NCI-H460 (cell line): ENCODE data around the gene TTC24. TPM values are rescaled to one million over a fixed set of nuclear protein-coding genes. Genes with fewer than 3 reads are reported as not detected.
"Not testable (repeated sequence)": the region's sequence is repeated elsewhere in the genome, so short reads cannot be mapped to it uniquely, and the experiment has no call there.

Experiments
- DNase-seq: peaks from one replicate; pipeline ENCODE4 v3.0.0-alpha.2; 2016; ENCODE audit warnings: low read depth; ENCODE audit errors: extremely low read depth
- polyA plus RNA-seq: library from polyadenylated mRNA; depleted of rRNA; stranded (reverse); fragments of >200 nt; gene quantifications from 2 replicates; pipeline ENCODE4 v1.2.3, GENCODE V29; 2014; cell fraction: nucleus; rRNA removed
- total RNA-seq: library from RNA; depleted of rRNA; stranded (reverse); fragments of >200 nt; shearing (Covaris generic); gene quantifications from 2 replicates; pipeline ENCODE4 v1.2.3, GENCODE V29; 2014; rRNA removed

The TTC24 gene
- not detected in 2 replicates for total RNA-seq
- polyA plus RNA-seq: not detected in 2 replicates

GRCh38 chr1:156579472-156579871 is at the start of gene TTC24:
Gene TTC24 (plus strand): TSS chr1:156579723. CDS start chr1:156581365, 1,642 bp downstream.
- no peak for DNase-seq

- DNase-seq: no peak
These were observed 49.5 kb upstream of the TTC24 start for GRCh38 chr1:156530006-156530405.

- no peak for DNase-seq
These were observed 47.1 kb upstream of the TTC24 start for GRCh38 chr1:156532374-156532773.

DNA sequence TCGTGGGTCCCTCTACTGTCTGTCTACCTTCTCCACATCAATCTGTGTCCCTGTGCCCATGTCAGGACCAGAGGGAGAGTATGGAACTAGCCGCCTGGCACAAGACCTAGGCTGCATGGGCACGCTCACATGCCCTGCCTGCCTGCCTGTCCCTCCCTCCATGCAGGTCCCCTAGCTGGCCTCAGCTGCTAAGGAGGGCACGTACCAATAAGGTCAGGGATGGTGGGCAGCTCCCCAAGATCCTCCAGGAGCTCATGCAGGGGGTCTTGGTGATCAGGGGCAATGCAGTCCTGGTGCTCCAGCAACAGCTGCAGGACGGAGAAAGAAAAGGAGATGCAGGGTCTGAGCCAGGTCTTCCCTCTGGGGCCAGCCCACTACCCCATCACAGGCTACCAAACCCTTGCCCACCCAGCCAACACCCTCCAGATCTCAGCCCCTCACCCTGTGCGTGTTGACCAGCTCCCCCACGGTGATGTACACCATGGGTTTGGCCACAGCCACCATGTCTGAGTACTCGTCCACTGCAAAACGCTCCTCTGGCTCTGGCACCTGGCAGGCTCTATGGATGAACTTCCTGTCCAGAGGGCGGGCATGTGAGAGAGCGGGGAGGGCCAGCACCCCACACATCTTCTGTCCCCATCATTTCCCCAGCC is 45.8 kb upstream of the TTC24 start:
- no peak for DNase-seq

DNA sequence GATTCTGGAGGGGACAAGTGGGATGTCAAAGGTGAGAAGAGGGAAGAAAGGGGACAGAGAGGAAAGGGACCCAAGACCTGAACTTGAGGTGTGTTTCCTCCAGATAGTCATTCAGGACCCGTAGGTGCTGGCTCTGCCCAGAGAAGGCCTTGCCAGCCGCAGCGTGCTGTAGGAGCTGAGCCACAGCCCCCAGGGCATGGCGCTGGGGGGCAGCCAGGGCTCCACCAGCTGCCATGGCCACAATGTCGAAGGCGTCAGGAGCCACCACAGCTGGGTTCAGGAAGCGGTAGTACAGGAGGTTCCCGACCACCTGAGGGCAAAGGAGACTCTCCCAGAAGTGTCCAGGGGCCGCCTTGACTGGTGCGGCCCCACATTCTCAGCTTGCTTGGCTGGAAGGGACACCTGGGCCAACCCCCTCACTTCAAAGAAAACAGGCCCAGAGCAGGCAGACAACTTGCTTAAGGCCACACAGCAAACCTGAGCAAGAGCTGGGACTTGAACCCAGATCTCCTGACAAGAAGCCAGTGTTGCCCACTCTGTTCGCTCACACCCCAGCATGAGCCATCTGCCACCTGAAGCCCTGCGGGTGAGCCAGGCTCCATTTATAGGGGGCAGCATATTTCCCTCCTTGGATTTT is 45.0 kb upstream of the TTC24 start:
- DNase-seq: no peak

DNA sequence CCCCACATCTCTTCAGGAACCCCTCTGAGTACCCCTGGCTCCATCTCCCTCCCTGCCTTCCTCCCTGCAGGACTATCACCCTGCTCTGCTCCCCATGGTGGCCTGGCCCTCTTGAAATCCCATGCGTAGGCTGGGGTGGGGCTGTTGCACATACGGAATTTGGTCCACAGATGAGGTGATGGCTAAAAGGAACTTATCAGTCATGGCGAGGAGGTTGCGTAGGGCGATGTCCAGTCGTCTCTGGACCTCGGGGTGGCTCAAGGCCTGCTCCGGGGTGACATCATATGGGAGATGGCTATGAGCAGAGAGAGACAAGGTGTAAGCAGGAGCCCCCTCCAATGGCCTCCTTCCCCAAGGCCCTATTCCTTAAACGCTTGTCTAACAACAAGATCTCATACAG is 42.5 kb upstream of the TTC24 start:
- no peak for DNase-seq

GRCh38 chr1:156538711-156539440 is 40.6 kb upstream of the TTC24 start:
- no peak for DNase-seq

- no peak for DNase-seq
These were observed 39.6 kb upstream of the TTC24 start for GRCh38 chr1:156539818-156540355.

DNA sequence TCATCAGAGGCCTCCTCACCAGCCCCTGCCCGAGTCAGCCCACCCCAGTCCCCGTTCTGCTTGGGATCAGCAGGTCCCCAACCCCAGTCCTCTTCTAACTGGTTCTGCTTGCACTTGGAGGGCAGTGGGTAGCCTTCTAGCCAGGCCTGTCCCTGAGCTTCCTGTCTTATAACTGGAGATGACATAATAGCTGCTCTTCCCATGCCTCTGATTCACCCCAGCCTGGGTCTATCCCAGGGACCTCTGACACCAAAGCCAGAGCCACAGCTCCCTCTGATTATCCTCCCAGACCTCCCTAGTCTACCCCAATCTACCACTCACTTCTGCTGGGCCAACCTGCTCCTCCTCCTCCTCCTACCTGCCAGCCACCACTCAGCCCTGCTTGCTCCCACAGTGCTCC is 38.6 kb upstream of the TTC24 start:
- DNase-seq: no peak

DNA sequence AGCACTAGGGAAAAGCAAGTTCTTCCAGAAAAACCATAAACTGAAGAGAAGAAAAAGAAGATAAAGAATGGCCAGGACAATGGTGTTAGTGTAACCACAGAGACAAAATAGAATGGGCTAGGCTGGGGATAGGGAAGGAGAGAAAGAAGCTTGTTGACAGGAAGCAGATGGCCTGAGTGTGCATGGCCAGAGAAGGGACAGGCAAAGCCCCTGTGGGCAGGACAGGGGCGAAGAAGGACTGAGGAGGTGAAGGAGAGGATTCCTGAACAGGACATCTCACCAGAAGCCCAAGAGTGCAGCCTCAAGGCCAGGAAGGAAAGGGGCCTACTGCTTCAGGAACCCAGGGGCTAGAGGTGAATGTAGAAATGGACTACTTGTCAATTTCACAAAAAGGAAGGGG is 36.5 kb upstream of the TTC24 start:
- no peak for DNase-seq

DNA sequence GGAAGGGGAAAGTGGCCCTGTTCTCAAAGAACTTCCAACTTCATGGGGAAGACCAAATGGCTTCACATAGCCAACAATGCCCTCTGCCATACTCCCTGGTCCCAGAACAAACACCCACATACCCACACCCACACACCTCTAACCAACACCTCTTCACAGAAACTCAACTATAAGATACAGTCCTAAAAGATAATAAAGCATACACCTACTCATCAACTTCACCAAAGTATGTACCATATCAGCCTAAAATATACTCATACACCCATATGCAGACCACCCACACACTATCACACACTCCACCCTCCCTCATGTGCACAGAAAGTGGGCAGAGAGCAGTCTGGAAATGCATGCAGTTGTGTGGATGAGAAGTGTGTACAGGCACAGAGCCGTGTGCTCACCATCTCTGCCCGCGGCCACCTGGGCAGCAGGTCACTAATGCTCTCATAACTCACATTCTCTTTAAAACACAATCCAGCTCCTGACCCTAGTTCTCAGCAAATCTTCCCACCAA is 34.9 kb upstream of the TTC24 start:
- DNase-seq: no peak

DNA sequence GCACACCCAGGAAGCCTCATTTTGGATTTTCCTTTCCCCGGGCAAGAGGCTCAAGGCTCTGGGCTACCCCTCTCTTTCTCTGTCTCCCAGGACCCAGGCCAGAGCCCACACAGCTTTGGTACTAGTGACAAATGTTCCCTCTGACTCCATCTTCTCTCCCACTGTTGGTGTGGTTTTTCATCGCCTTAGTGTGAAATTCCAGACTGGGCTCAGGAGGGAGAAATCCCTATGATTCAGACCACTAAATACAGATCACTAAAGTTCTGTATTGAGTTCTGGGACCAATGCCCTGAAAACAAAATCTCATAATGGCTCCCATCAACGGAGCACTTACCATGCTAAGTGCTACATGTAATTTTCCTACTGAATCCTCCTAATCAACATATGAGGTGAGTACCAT is 33.3 kb upstream of the TTC24 start:
- peak; percentile 58 for DNase-seq

DNA sequence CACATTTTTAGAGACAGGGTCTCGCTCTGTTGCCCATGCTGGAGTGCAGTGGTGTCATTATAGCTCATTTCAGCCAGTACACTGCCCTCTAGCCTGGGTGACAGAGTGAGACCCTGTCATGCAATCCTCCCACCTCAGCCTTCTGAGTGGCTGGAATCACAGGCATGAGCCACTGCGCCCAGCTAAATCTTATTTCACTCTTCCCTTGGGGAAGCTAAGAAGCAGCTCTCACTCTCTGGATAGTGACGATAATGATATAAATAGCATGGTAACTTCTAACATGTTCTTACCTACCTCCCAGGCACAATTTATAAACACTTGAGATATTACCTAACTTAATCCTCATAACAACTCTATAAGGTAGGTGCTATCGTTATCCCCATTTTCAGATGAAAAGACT is 32.1 kb upstream of the TTC24 start:
- no peak for DNase-seq

- no peak for DNase-seq
These were observed 31.5 kb upstream of the TTC24 start for GRCh38 chr1:156547982-156548381.

GRCh38 chr1:156549390-156549789 is 30.1 kb upstream of the TTC24 start:
- no peak for DNase-seq

DNA sequence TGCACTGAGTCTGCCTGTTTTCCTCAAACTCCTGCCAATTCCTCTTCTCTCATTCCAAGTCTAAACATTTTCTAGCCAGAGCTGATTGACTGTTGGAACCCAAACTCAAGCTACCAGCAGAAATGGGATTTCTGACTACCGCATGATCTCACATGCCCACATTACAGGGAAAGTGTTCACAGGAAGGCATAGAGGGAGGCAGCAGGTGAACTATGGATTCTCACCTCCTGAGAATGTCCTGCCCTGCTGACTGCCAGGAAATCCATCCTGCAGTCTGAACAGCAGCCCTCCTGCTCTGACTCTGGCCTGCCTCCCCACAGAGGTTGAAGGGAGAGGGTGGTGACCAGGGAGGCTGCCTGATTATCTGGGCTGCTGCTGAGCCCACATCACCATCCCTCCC is 29.7 kb upstream of the TTC24 start:
- DNase-seq: no peak

- no peak for DNase-seq
These were observed 29.2 kb upstream of the TTC24 start for GRCh38 chr1:156550346-156550745.

DNA sequence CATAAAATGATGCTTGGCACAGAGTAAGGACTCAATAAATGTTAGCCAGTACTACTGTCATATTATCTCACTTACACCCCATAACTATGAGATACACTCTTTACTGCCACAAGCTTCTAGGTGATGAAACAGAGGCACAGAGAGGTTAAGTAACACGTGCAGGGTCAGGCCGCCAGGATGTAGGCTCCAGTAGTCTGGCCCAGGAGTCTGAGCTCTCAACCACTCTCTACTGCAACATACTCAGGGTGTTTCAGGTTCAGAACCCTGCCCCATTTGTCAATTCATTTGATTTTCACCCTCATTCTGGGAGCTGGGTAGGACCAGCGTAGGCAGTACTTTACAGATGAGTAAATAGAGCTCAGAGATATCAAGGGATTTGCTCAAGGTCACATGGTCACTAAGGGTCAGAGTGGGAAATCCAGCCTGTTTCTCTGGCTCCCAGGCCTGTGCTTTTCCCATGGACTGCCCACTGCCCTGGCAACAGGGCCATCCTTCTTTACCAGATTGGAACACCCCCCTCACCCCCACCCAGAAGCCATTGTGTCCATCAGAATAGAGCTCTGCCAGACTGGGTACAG is 28.4 kb upstream of the TTC24 start:
- DNase-seq: no peak

- DNase-seq: no peak
These were observed 27.7 kb upstream of the TTC24 start for GRCh38 chr1:156551869-156552268.

- DNase-seq: no peak
These were observed 27.0 kb upstream of the TTC24 start for GRCh38 chr1:156552518-156552917.

GRCh38 chr1:156552937-156553336 is 26.6 kb upstream of the TTC24 start:
- not testable (repeated sequence) for DNase-seq
